Measurements from ENCODE around the gene RUNX3.

DNA sequence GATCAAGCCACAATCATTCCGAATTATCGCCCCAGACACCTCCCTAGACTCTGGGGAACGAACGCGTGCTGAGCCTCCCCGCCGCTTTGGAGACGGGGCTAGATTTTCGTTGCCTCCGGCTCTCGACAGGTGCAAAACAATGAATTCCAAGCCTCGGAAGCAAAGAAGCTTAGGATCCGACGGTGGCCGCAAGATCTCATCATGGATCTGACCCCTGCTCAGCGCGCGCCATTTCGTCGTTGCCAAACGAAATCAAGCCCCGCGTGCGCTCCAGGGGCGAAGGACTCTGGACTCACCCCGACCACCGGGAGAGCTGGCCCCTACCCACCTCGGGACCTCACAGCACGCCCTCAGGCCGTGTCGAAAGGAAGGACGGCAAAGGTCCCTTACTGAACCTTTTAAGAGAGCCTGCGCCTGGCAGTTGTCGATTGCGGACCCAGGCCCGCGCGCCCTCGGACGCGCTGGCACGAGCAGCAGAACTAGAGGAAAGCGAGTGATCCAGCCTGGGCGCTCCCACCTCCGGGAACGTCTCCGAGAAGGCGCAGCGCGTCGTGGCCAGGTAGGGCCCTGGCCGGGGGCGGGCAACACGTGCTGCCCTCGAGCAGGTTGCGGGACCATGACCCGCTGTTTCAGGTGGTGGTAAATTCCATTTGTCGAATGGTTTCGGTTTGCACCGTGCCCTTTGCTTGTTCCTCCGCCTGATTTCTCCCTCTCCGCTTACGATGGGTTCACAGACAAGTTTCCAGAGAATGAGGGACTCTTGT, 1.6 kb upstream of the RUNX3 start:
- TF ChIP-seq, protein P1, sequence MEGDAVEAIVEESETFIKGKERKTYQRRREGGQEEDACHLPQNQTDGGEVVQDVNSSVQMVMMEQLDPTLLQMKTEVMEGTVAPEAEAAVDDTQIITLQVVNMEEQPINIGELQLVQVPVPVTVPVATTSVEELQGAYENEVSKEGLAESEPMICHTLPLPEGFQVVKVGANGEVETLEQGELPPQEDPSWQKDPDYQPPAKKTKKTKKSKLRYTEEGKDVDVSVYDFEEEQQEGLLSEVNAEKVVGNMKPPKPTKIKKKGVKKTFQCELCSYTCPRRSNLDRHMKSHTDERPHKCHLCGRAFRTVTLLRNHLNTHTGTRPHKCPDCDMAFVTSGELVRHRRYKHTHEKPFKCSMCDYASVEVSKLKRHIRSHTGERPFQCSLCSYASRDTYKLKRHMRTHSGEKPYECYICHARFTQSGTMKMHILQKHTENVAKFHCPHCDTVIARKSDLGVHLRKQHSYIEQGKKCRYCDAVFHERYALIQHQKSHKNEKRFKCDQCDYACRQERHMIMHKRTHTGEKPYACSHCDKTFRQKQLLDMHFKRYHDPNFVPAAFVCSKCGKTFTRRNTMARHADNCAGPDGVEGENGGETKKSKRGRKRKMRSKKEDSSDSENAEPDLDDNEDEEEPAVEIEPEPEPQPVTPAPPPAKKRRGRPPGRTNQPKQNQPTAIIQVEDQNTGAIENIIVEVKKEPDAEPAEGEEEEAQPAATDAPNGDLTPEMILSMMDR (IDR thresholded peaks at IDR 0.05) = no peak
- no peak for TF ChIP-seq EP300 (IDR thresholded peaks at IDR 0.05; ENCODE audit: borderline replicate concordance in 1 of 2, low read depth in 1 of 2, low read length in 1 of 2)
- TF ChIP-seq FOXM1 (IDR thresholded peaks at IDR 0.05; ENCODE audit: low read depth) = no peak
- no peak for TF ChIP-seq RFX5 (IDR thresholded peaks at IDR 0.05; ENCODE audit: low read length)
- no peak for TF ChIP-seq YY1 (IDR thresholded peaks at IDR 0.05; ENCODE audit: low read depth)
- TF ChIP-seq POLR2AphosphoS5 (IDR thresholded peaks at IDR 0.05; ENCODE audit: low read depth, low read length) = no peak
- TF ChIP-seq EZH2phosphoT487 (IDR thresholded peaks at IDR 0.05; ENCODE audit: borderline replicate concordance, low read depth) = no peak
- TF ChIP-seq RCOR1 (IDR thresholded peaks at IDR 0.05; ENCODE audit: low read length) = no peak
- no peak for TF ChIP-seq TAF1 (IDR thresholded peaks at IDR 0.05; ENCODE audit: borderline replicate concordance, low read depth, low read length)
- TF ChIP-seq, protein P2, sequence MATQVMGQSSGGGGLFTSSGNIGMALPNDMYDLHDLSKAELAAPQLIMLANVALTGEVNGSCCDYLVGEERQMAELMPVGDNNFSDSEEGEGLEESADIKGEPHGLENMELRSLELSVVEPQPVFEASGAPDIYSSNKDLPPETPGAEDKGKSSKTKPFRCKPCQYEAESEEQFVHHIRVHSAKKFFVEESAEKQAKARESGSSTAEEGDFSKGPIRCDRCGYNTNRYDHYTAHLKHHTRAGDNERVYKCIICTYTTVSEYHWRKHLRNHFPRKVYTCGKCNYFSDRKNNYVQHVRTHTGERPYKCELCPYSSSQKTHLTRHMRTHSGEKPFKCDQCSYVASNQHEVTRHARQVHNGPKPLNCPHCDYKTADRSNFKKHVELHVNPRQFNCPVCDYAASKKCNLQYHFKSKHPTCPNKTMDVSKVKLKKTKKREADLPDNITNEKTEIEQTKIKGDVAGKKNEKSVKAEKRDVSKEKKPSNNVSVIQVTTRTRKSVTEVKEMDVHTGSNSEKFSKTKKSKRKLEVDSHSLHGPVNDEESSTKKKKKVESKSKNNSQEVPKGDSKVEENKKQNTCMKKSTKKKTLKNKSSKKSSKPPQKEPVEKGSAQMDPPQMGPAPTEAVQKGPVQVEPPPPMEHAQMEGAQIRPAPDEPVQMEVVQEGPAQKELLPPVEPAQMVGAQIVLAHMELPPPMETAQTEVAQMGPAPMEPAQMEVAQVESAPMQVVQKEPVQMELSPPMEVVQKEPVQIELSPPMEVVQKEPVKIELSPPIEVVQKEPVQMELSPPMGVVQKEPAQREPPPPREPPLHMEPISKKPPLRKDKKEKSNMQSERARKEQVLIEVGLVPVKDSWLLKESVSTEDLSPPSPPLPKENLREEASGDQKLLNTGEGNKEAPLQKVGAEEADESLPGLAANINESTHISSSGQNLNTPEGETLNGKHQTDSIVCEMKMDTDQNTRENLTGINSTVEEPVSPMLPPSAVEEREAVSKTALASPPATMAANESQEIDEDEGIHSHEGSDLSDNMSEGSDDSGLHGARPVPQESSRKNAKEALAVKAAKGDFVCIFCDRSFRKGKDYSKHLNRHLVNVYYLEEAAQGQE (IDR thresholded peaks at IDR 0.05; ENCODE audit: low read depth, low read length) = no peak
- TF ChIP-seq, protein P3, sequence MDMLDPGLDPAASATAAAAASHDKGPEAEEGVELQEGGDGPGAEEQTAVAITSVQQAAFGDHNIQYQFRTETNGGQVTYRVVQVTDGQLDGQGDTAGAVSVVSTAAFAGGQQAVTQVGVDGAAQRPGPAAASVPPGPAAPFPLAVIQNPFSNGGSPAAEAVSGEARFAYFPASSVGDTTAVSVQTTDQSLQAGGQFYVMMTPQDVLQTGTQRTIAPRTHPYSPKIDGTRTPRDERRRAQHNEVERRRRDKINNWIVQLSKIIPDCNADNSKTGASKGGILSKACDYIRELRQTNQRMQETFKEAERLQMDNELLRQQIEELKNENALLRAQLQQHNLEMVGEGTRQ (IDR thresholded peaks at IDR 0.05; ENCODE audit: borderline replicate concordance, low read depth, low read length) = no peak
- TF ChIP-seq, protein P4, sequence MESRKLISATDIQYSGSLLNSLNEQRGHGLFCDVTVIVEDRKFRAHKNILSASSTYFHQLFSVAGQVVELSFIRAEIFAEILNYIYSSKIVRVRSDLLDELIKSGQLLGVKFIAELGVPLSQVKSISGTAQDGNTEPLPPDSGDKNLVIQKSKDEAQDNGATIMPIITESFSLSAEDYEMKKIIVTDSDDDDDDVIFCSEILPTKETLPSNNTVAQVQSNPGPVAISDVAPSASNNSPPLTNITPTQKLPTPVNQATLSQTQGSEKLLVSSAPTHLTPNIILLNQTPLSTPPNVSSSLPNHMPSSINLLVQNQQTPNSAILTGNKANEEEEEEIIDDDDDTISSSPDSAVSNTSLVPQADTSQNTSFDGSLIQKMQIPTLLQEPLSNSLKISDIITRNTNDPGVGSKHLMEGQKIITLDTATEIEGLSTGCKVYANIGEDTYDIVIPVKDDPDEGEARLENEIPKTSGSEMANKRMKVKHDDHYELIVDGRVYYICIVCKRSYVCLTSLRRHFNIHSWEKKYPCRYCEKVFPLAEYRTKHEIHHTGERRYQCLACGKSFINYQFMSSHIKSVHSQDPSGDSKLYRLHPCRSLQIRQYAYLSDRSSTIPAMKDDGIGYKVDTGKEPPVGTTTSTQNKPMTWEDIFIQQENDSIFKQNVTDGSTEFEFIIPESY (IDR thresholded peaks at IDR 0.05; ENCODE audit: borderline replicate concordance, low read depth) = no peak
- no peak for TF ChIP-seq MEF2A (IDR thresholded peaks at IDR 0.05; ENCODE audit: borderline replicate concordance, low read depth)
- TF ChIP-seq RAD21 (IDR thresholded peaks at IDR 0.05; ENCODE audit: low read length) = no peak
